Activated B cell treated with CpG ODN at 0.5 μM for 24 hours (primary cell): ENCODE data around the gene CENPX. TPM values are rescaled to one million over a fixed set of nuclear protein-coding genes. Genes with fewer than 3 reads are reported as not detected.

Experiments used
- ATAC-seq: fragments of 200-7000 bp; cut with Tn5 transposase; one replicate; pipeline ENCODE4 v1.10.0; 2021; ENCODE audit warnings: low read depth, mild to moderate bottlenecking, moderate library complexity
- CTCF ChIA-PET: fragments of 350-600 bp; sonication (Branson Sonifier 250); formaldehyde crosslinking; loops from one replicate; lab custom pipeline; 2021; ENCODE audit warnings: antibody characterized with exemption; lab: Charles Lee
- POLR2A ChIA-PET: fragments of 350-600 bp; sonication (Branson Sonifier 250); formaldehyde crosslinking; loops from one replicate; lab custom pipeline; 2021; ENCODE audit warnings: antibody characterized with exemption; lab: Charles Lee
- DNase-seq: peaks from one replicate; pipeline ENCODE4 v3.0.0; 2022
- H3K27ac Mint-ChIP-seq: one replicate; pipeline ENCODE4 v1.8.0; 2020; ENCODE audit warnings: mixed read lengths
- H3K27me3 Mint-ChIP-seq: one replicate; pipeline ENCODE4 v1.8.0; 2021; ENCODE audit warnings: mixed read lengths
- H3K36me3 Mint-ChIP-seq: one replicate; pipeline ENCODE4 v1.8.0; 2021; ENCODE audit warnings: low read depth, mixed read lengths
- H3K4me1 Mint-ChIP-seq: one replicate; pipeline ENCODE4 v1.8.0; 2021; ENCODE audit warnings: mixed read lengths
- H3K4me3 Mint-ChIP-seq: one replicate; pipeline ENCODE4 v1.8.0; 2020; ENCODE audit warnings: mild to moderate bottlenecking, mixed read lengths
- H3K9me3 Mint-ChIP-seq: one replicate; pipeline ENCODE4 v1.8.0; 2020; ENCODE audit warnings: mixed read lengths
- CTCF ChIP-seq: fragments of 200-600 bp; IDR thresholded peaks from one replicate; pipeline ENCODE4 v1.8.0; 2022; ENCODE audit warnings: antibody characterized with exemption, mild to moderate bottlenecking
- intact Hi-C: fragments of 100-400 bp; cut with micrococcal nuclease; formaldehyde crosslinking; loops from one replicate; pipeline ENCODE4 v1.15.1; 2024
- total RNA-seq: library from RNA; stranded (reverse); gene quantifications from 2 replicates; pipeline ENCODE4 v1.2.3, GENCODE V29; 2022

The CENPX gene
- total RNA-seq, 1 donor from 2014 or later = 41.7 TPM

- ATAC-seq (no peak), DNase-seq (no peak)
- H3K36me3 Mint-ChIP-seq = peaks cover 7% of the 10 kb centered on the region
- no peaks in the 10 kb centered on the region for H3K9me3 Mint-ChIP-seq
- TF ChIP-seq CTCF = no peak
- H3K4me1 Mint-ChIP-seq = peaks cover 30% of the 10 kb centered on the region
- ChIA-PET POLR2A (no interaction called here), CTCF (no interaction called here)
- intact Hi-C loops = loop anchor here (10.0 kb wide), 1 partner anchor 261 kb away; no protein-coding TSS in a partner anchor
- no peak overlapping the region for H3K27ac Mint-ChIP-seq
- H3K4me3 Mint-ChIP-seq = no peak overlapping the region
- peaks cover 2% of the 10 kb centered on the region for H3K27me3 Mint-ChIP-seq
These were observed 10.8 kb upstream of the CENPX start for GRCh38 chr17:82033359-82034085.

GRCh38 chr17:82031885-82032627, 9.4 kb upstream of the CENPX start:
- intact Hi-C loops = loop anchor here (1.0 to 10.0 kb wide), 3 partner anchors 9 to 263 kb away; partner anchors contain the start of gene LRRC45
- no peaks in the 10 kb centered on the region for H3K9me3 Mint-ChIP-seq

GRCh38 chr17:82031303-82031884, 8.7 kb upstream of the CENPX start, which contains the start of gene RAC3:
RAC3 (plus strand) TSS chr17:82031678; CDS start chr17:82031762, 84 bp downstream.
- Mint-ChIP-seq H3K9me3 (no peaks in the 10 kb centered on the region), H3K36me3 (peaks cover 7% of the 10 kb centered on the region), H3K4me1 (peaks cover 19% of the 10 kb centered on the region), H3K27ac (no peak within 1 kb of the TSS), H3K27me3 (peaks cover 2% of the 10 kb centered on the region), H3K4me3 (peak within 1 kb of the TSS; percentile 77)
- DNase-seq (no peak), ATAC-seq (peak; percentile 33)
- ChIA-PET CTCF (interaction anchor here (0.9 to 2.3 kb wide), 4 partner anchors 18 to 174 kb away, joined by 3 to 15 read pairs (median 6); no protein-coding TSS in a partner anchor), POLR2A (interaction anchor here (1.1 kb wide), 1 partner anchor 68 kb away, joined by 4 read pairs; no protein-coding TSS in a partner anchor)
- intact Hi-C loops = loop anchor here (1.0 to 10.0 kb wide), 3 partner anchors 8 to 263 kb away; partner anchors contain the start of gene LRRC45
- no peak for TF ChIP-seq CTCF

More at GRCh38 chr17:82031885-82032627, 9.4 kb upstream of the CENPX start:
- Mint-ChIP-seq H3K27ac (no peak overlapping the region), H3K36me3 (peaks cover 7% of the 10 kb centered on the region), H3K27me3 (peaks cover 2% of the 10 kb centered on the region), H3K4me3 (no peak overlapping the region), H3K4me1 (peaks cover 24% of the 10 kb centered on the region)
- ATAC-seq (peak; percentile 27), DNase-seq (no peak)
- no peak for TF ChIP-seq CTCF
- CTCF ChIA-PET = interaction anchor here (2.3 kb wide), 1 partner anchor 74 kb away, joined by 9 read pairs; no protein-coding TSS in a partner anchor
- POLR2A ChIA-PET = interaction anchor here (0.6 kb wide), 1 partner anchor 66 kb away, joined by 3 read pairs; the partner anchor contains the start of gene FASN

- TF ChIP-seq CTCF = peak; percentile 73
- ChIA-PET POLR2A (interaction anchor here (0.6 to 1.2 kb wide), 3 partner anchors 21 to 68 kb away, joined by 3 to 4 read pairs (median 3); partner anchors contain the start of genes GPS1 and RFNG), CTCF (interaction anchor here (0.8 to 2.3 kb wide), 9 partner anchors 11 to 291 kb away, joined by 3 to 15 read pairs (median 4); partner anchors contain the start of gene FASN)
- ATAC-seq (peak; percentile 84), DNase-seq (peak; percentile 69)
- H3K9me3 Mint-ChIP-seq = no peaks in the 10 kb centered on the region
- H3K27me3 Mint-ChIP-seq = peaks cover 2% of the 10 kb centered on the region
- H3K36me3 Mint-ChIP-seq = peaks cover 7% of the 10 kb centered on the region
- intact Hi-C loops = loop anchor here (1.0 to 10.0 kb wide), 3 partner anchors 7 to 264 kb away; partner anchors contain the start of gene LRRC45
- H3K4me1 Mint-ChIP-seq = peaks cover 14% of the 10 kb centered on the region
- H3K4me3 Mint-ChIP-seq = peak overlapping the region; percentile 77
- no peak overlapping the region for H3K27ac Mint-ChIP-seq
These were observed 8.0 kb upstream of the CENPX start for GRCh38 chr17:82030470-82031302.
